OCI-LY7 (cell line): Measurements from ENCODE around the gene UBE3C.

Experiments
- EZH2phosphoT487 ChIP-seq: fragments of 200-600 bp; sonication (generic); IDR thresholded peaks from 2 replicates; pipeline ENCODE4 v1.6.1; 2018; ENCODE audit warnings: low read depth, borderline replicate concordance, mild to moderate bottlenecking, mixed run types, antibody characterized with exemption, low read length, moderate library complexity, mixed read lengths
- TF ChIP-seq, protein P1 (sequence below): fragments of 200-600 bp; sonication (generic); conservative IDR thresholded peaks from 2 replicates; pipeline ENCODE4 v1.5.1; 2014; ENCODE audit warnings: mild to moderate bottlenecking, antibody characterized with exemption, low read length, moderate library complexity, mixed read lengths

DNA sequence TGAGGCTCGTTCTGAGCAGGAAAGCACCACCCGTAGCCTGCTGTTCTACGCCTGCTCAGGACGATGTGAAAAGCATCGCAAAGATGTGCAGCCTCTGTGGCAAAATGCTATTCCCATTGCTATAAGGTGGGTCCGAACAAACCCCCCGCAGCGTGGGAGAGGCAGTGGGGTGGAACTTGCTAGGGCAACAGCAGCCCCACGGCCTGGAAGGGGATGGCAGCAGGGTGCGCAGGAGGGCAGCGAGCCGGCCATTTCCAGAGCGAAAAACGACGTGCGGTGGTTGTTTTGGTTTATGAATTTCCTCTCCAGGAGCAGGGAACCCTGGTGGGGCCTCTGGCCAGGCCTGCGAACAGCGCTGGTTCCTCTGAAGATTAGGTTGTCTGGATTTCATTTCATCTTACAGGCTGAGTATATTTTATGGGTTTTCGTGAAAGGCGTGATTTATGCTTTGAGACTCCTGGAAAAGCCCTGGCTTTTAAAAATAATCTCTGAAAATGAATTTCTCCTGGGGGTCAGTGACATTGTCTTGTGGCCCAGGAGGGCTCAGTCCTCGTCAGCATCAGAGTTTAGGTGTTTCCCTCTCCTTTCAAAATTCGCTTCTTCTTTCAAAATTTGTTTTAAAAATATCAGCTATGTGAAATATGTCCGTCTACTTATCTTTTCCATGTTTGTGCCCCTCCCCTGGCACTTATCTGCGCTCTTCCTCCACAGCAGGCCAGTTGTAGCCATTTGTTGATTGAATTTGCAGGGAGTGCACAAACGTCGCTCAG lies 42.3 kb upstream of the UBE3C start:
- TF ChIP-seq, protein P1, sequence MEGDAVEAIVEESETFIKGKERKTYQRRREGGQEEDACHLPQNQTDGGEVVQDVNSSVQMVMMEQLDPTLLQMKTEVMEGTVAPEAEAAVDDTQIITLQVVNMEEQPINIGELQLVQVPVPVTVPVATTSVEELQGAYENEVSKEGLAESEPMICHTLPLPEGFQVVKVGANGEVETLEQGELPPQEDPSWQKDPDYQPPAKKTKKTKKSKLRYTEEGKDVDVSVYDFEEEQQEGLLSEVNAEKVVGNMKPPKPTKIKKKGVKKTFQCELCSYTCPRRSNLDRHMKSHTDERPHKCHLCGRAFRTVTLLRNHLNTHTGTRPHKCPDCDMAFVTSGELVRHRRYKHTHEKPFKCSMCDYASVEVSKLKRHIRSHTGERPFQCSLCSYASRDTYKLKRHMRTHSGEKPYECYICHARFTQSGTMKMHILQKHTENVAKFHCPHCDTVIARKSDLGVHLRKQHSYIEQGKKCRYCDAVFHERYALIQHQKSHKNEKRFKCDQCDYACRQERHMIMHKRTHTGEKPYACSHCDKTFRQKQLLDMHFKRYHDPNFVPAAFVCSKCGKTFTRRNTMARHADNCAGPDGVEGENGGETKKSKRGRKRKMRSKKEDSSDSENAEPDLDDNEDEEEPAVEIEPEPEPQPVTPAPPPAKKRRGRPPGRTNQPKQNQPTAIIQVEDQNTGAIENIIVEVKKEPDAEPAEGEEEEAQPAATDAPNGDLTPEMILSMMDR = no peak
- TF ChIP-seq EZH2phosphoT487 = no peak
